SKM-1 (cell line): Measurements from ENCODE around the gene MME.
"Not testable (repeated sequence)": the region's sequence is repeated elsewhere in the genome, so short reads cannot be mapped to it uniquely, and the experiment has no call there.

Experiments
- DNase-seq: peaks from one replicate; lab custom pipeline; 2025; ENCODE audit not compliant: unreplicated experiment; lab: John Stamatoyannopoulos, UW

Gene MME

GRCh38 chr3:155190691-155191090 is 110.6 kb downstream of the MME start:
- no peak for DNase-seq

- DNase-seq = no peak
Measured at GRCh38 chr3:155192957-155193746, 113.0 kb downstream of the MME start.

- no peak for DNase-seq
Measured at GRCh38 chr3:155193868-155194267, 113.7 kb downstream of the MME start.

DNA sequence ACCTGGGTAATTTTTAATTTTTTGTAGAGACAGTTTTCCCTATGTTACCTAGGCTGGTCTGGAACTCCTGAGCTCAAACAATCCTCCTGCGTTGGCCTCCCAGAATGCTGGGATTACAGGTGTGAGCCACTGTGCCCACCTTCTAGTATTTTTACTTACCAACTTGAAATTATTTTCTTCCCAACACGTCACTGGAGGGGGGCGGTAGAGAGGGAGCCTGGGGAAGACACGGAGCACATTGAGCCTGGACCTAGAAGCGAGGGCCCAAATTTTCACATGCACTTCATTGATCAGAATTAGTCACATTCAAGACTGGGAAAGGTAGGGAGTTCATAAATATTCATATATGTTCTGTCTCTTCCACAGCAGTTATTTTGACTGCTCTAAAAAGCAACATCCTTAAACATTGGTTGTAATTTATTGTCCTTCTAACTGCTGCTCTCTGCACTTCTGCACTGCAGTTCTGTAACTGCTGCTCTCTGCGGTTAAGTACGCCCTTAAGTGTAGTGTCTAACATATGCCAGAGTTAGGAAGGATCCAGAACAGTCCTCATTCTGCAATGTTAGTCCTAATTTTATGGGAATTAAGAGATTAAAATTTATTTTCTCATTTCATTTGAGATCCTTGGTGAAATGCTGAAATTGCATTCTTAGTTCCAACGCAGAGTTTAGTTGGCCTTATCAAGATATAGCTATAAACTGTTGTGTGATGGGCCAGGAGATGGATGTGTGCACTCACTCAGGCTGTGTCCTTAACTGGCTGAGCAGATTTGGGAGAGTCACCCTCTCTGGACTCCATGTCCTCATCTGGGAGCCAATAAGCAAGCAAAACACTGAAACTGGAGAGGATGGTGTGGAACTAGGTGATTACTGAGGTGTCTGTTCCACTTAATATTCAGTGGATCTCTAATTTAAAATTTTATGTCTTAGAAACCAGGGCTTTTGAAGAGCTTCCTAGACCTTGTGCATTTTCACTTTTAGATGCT is 115.1 kb downstream of the MME start:
- no peak for DNase-seq

- DNase-seq = no peak
Measured at GRCh38 chr3:155196131-155197021, 116.3 kb downstream of the MME start.

GRCh38 chr3:155197786-155198185 is 117.7 kb downstream of the MME start:
- no peak for DNase-seq

- no peak for DNase-seq
Measured at GRCh38 chr3:155202626-155203025, 122.5 kb downstream of the MME start.

GRCh38 chr3:155204851-155205250 is 124.7 kb downstream of the MME start:
- no peak for DNase-seq

- no peak for DNase-seq
Measured at GRCh38 chr3:155208183-155208800, 128.2 kb downstream of the MME start.

GRCh38 chr3:155210736-155211135 is 130.6 kb downstream of the MME start:
- DNase-seq = no peak

- DNase-seq = no peak
Measured at GRCh38 chr3:155211266-155211665, 131.1 kb downstream of the MME start.

GRCh38 chr3:155211940-155212339 is 131.8 kb downstream of the MME start:
- no peak for DNase-seq

DNA sequence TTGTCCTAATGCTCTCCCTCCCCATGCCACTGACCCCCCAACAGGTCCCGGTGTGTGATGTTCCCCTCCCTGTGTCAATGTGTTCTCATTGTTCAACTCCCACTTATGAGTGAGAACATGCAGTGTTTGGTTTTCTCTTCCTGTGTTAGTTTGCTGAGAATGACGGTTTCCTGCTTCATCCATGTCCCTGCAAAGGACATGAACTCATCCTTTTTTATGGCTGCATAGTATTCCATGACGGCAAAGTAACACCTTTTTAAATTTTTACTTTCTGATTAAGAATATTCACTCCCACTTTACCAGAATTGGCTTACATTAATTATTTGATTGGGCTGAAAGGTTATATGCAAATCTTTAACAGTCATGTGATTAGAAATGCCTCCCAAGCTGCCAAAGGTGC is 135.9 kb downstream of the MME start:
- DNase-seq = not testable (repeated sequence)

GRCh38 chr3:155217591-155217990 is 137.5 kb downstream of the MME start:
- no peak for DNase-seq

GRCh38 chr3:155218462-155218861 is 138.3 kb downstream of the MME start:
- no peak for DNase-seq

DNA sequence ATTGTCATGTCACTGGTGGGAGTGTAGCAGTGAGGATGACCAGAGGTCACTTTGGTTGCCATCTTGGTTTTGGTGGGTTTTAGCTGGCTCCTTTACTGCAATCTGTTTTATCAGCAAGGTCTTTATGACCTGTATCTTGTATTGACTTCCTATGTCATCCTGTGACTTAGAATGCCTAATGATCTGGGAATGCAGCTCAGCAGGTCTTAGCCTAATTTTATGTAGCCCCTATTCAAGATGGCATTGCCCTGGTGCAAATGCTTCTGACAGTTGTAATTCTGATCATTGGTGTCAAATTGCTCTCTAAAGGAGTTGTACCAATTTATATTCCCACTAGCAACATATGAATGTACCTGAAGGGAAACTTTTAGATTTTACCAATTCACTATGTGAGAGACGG is 139.0 kb downstream of the MME start:
- no peak for DNase-seq

DNA sequence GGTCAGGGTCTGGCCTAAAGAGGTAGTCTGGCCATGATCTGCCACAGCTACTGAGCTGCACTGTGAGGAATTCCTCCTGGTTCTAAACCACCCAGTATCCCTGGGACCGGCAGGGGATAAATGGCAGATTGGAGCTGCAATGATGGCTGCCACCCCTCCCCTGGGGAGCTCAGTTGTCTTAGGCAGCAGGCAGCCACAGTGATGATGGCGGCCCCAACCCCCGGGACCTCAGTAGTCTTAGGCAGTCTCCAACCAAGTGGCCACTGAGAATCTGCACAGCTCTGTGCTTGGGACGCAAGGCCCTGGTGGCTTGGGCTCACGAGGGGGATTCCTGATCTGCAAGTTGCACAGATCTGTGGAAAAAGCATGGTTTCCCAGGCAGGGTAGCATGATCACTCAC is 145.3 kb downstream of the MME start:
- no peak for DNase-seq

DNA sequence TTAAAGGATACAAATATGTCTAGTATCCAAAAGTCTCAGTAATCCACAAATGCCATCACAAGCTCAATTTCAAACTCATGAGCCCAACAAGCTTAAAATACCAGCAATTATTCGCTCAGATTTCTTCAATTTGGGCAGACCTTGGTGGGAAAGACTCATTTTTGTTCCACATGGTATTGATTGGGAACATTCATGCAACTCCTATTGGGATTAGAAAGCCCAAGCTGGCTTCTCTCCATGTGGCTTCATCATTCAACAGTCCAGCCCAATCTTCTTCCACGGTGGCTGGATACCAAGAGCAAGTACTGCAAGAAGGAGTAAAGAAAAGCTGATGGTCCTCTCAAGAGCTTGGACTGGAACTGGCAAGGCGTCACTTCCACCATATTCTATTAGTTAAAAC is 147.0 kb downstream of the MME start:
- no peak for DNase-seq

DNA sequence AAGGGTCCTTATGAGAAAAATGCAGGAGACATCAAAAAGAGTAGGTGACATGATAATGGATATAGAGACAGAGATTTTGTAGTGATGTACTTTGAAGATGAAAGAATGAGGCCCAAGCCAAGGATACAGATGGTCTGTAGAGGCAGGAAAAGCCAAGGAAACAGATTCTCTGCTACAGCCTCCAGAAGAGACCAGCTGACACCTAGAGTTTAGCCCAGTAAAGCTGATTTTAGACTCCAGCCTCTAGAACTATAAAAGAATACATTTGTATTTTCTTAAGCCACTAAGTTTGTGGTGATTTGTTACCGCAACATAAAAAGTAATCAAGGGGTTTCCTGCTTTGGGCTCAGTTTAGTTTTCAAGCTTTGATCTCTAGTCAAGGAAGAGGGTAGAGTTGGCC is 148.6 kb downstream of the MME start:
- no peak for DNase-seq

- no peak for DNase-seq
Measured at GRCh38 chr3:155229086-155229485, 149.0 kb downstream of the MME start.

DNA sequence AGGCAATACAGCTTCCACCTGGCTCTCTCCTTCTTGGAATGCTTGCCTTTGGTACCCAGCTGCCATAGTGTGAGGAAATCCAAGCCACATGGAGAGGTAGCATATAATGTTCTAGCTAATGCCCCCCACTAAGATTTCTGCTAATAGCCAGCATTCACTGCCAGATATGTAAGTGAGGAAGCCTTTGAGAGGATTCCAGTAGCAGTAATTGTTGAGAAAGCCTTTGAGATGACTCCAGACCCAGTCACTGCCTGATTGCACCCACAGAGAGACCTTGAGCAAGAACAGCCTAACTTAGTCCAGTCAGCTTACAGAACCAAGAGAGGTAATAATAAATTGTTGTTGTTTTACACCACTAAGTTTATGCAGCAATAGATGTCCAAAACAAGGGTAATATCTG is 150.3 kb downstream of the MME start:
- no peak for DNase-seq
